ENCODE results near the gene AGXT. TPM values are rescaled to one million over a fixed set of nuclear protein-coding genes. Genes with fewer than 3 reads are reported as not detected.

AGXT gene
- total RNA-seq, 2 experiments from 2014 or later = not detected

- no peak overlapping the region for H3K4me2 ChIP-seq (ENCODE audit: low read length)
- H3K4me3 ChIP-seq (ENCODE audit: low read depth, low read length, poor library complexity, severe bottlenecking) = no peak overlapping the region
- H3K4me1 ChIP-seq (ENCODE audit: insufficient read depth, low read length, poor library complexity, severe bottlenecking) = no peaks in the 10 kb centered on the region
- ChIA-PET POLR2A (interaction anchor here (0.7 kb wide), 1 partner anchor 244 kb away, joined by 4 read pairs; no protein-coding TSS in a partner anchor), CTCF (ENCODE audit: unreplicated experiment) (interaction anchor here (0.6 kb wide), 1 partner anchor 162 kb away, joined by 22 read pairs; no protein-coding TSS in a partner anchor)
- no peak for TF ChIP-seq EZH2phosphoT487 (IDR thresholded peaks at IDR 0.05; ENCODE audit: borderline replicate concordance, low read depth, low read length)
- TF ChIP-seq, protein P1, sequence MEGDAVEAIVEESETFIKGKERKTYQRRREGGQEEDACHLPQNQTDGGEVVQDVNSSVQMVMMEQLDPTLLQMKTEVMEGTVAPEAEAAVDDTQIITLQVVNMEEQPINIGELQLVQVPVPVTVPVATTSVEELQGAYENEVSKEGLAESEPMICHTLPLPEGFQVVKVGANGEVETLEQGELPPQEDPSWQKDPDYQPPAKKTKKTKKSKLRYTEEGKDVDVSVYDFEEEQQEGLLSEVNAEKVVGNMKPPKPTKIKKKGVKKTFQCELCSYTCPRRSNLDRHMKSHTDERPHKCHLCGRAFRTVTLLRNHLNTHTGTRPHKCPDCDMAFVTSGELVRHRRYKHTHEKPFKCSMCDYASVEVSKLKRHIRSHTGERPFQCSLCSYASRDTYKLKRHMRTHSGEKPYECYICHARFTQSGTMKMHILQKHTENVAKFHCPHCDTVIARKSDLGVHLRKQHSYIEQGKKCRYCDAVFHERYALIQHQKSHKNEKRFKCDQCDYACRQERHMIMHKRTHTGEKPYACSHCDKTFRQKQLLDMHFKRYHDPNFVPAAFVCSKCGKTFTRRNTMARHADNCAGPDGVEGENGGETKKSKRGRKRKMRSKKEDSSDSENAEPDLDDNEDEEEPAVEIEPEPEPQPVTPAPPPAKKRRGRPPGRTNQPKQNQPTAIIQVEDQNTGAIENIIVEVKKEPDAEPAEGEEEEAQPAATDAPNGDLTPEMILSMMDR (conservative IDR thresholded peaks at IDR 0.05; ENCODE audit: low read length) = no peak
- no peak for DNase-seq (ENCODE audit: low spot score)
- H3K79me2 ChIP-seq (ENCODE audit: insufficient read depth, low read depth, low read length) = no peaks in the 10 kb centered on the region
- no peak overlapping the region for H2AFZ ChIP-seq (ENCODE audit: low read length)
- H3K27ac ChIP-seq (ENCODE audit: low read depth, low read length, poor library complexity, severe bottlenecking) = no peak overlapping the region
- H3K9me3 ChIP-seq (ENCODE audit: low read length) = no peaks in the 10 kb centered on the region
- intact Hi-C loops (cut with micrococcal nuclease; ENCODE audit: unreplicated experiment) = no loop called here
- no peaks in the 10 kb centered on the region for H3K36me3 ChIP-seq (ENCODE audit: insufficient read depth, low read length)
- no peaks in the 10 kb centered on the region for H4K20me1 ChIP-seq (ENCODE audit: insufficient read depth, low read length)
- no peaks in the 10 kb centered on the region for H3K9me2 ChIP-seq (ENCODE audit: insufficient read depth, low read length)
- BruUV-seq (replicated peaks) = no TSS peak
These were observed 19.7 kb downstream of the AGXT start for GRCh38 chr2:240888130-240888889.

DNA sequence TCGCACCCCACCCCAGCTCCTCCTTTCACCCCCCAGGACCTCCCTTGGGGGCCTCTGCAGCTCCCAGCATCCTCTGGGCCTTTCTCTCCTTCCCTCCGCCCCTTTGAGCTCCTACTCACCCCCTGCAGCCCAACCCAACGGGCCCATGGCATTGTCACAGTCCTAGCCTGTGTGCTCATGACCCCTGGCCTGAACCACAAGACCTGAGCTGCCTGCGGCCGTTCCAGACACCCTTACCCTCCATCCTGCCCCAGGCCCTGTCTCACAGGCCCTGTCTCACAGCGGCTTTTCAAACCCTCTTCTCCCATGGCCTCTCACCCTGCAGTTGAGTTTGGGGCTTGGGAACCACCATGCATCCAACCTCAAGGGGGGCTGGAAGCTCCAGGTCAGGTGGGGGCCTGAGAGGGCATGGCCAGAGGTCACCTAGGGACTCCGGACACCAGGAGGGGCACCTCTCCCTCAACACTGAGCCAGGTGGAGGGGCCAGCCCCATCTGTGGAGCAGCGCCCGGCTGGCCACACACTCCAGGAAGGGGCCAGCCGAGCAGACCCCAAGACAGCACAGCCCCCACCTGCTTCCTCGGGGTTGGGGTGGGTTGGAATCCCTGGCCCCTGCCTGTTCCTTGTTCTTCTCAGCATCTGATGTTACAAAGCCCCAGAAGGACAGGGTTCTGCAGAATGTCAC, 20.4 kb downstream of the AGXT start:
- BruUV-seq (replicated peaks) = no TSS peak
- H3K79me2 ChIP-seq (ENCODE audit: insufficient read depth, low read depth, low read length) = no peaks in the 10 kb centered on the region
- POLR2A ChIA-PET = interaction anchor here (0.7 kb wide), 1 partner anchor 245 kb away, joined by 4 read pairs; no protein-coding TSS in a partner anchor
- no peaks in the 10 kb centered on the region for H3K9me3 ChIP-seq (ENCODE audit: low read length)
- H3K4me1 ChIP-seq (ENCODE audit: insufficient read depth, low read length, poor library complexity, severe bottlenecking) = no peaks in the 10 kb centered on the region
- no peaks in the 10 kb centered on the region for H3K36me3 ChIP-seq (ENCODE audit: insufficient read depth, low read length)
- no peaks in the 10 kb centered on the region for H4K20me1 ChIP-seq (ENCODE audit: insufficient read depth, low read length)
- CTCF ChIA-PET (ENCODE audit: unreplicated experiment) = interaction anchor here (0.6 kb wide), 1 partner anchor 161 kb away, joined by 22 read pairs; no protein-coding TSS in a partner anchor
- no peak overlapping the region for H3K4me3 ChIP-seq (ENCODE audit: low read depth, low read length, poor library complexity, severe bottlenecking)
- no peak overlapping the region for H3K27ac ChIP-seq (ENCODE audit: low read depth, low read length, poor library complexity, severe bottlenecking)
- no peak overlapping the region for H3K4me2 ChIP-seq (ENCODE audit: low read length)
- H2AFZ ChIP-seq (ENCODE audit: low read length) = no peak overlapping the region
- intact Hi-C loops (cut with micrococcal nuclease; ENCODE audit: unreplicated experiment) = no loop called here
- no peak for DNase-seq (ENCODE audit: low spot score)
- no peaks in the 10 kb centered on the region for H3K9me2 ChIP-seq (ENCODE audit: insufficient read depth, low read length)
- TF ChIP-seq, protein P1 (conservative IDR thresholded peaks at IDR 0.05; ENCODE audit: low read length) = no peak
- TF ChIP-seq EZH2phosphoT487 (IDR thresholded peaks at IDR 0.05; ENCODE audit: borderline replicate concordance, low read depth, low read length) = no peak
